ENCODE results near the gene PRAC2. TPM values are rescaled to one million over a fixed set of nuclear protein-coding genes. Genes with fewer than 3 reads are reported as not detected.
A peak's percentile ranks its signal among the peaks of the same experiment; 100 is the strongest.
"Not testable (repeated sequence)": the region's sequence is repeated elsewhere in the genome, so short reads cannot be mapped to it uniquely, and the experiment has no call there.

Gene PRAC2
- not detected for polyA plus RNA-seq (ENCODE audit: insufficient read length in 10 of 10)
- long read RNA-seq, donor 1, result 0 reads
- long read RNA-seq, donor 2, result 0 reads
- long read RNA-seq, donor 3, result 0 reads
- long read RNA-seq, donor 4, result 0 reads
- long read RNA-seq, donor 5, result 0 reads
- long read RNA-seq, donor 6, result 0 reads
- long read RNA-seq, donor 7, result 0 reads
- long read RNA-seq, donor 8, result 0 reads
- long read RNA-seq, donor 9, result 0 reads

GRCh38 chr17:48722915-48723422, at the start of gene PRAC2:
Gene PRAC2 (plus strand): TSS chr17:48723185. CDS start chr17:48724411, 1,226 bp downstream.
- DNase-seq, result no peak

DNA sequence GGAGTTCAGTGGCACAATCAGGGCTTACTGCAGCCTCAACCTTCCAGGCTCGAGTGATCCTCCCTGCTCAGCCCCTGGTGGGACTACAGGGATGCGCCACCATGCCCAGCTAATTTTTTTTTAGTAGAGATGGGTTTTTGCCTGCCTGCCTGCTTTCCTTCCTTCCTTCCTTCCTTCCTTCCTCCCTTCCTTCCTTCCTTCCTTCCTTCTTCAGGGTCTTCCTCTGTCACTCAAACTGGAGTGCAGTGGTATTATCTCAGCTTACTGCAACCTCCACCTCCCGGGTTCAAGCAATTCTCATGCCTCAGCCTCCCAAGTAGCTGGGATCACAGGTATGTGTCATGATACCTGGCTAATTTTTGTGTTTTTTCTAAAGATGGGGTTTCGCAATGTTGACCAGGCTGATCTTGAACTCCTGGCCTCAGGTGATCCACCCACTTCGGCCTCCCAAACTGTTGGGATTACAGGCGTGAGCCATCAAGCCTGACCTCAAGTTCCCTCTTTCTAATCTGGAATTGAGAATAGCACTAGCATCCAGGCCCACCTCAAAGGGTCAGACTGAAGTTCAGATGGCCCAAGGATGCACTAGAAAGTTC, 45.9 kb upstream of the PRAC2 start:
- no peak for DNase-seq

DNA sequence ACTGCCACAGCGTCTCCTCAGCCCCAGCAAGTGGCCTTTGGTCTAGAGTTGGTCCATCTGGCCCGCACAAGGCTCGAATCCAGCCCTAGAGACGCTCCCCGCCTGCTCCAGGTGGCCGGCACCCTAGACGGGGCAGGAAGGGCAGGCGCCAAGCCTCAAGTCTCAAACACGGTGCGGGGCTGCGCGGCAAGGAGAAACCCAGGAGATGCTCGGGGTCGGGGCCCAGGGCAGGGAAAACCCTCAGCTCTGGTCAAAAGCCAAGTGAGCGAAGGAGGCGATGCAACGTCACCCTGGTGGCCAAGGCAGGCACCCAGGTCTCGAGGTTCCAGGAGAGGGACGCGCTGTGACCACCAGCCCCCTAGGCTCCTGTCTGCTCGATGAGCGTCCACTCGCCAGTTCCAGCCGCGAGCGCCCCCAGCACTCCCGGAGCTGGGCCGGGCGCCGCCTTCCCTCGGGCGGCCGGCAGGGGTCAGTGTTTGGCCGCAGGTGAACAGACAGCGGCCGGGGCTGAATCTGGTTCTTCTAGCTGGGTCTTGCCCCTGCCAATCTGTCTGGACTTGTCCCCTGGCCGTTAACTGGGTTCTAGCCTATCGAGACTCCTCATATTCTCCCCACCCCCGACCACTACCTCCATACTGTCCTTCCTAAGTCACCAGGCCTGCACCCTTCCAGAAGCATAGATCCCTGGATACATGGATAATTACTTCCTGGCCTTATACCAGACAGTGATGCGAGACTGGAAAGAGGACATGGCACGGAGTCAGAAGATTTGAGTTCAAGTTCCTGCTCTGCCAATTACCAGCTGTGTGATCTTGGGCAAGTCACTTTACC, 44.6 kb upstream of the PRAC2 start:
- DNase-seq, result peak; percentile 11 to 74 (median 52)

DNA sequence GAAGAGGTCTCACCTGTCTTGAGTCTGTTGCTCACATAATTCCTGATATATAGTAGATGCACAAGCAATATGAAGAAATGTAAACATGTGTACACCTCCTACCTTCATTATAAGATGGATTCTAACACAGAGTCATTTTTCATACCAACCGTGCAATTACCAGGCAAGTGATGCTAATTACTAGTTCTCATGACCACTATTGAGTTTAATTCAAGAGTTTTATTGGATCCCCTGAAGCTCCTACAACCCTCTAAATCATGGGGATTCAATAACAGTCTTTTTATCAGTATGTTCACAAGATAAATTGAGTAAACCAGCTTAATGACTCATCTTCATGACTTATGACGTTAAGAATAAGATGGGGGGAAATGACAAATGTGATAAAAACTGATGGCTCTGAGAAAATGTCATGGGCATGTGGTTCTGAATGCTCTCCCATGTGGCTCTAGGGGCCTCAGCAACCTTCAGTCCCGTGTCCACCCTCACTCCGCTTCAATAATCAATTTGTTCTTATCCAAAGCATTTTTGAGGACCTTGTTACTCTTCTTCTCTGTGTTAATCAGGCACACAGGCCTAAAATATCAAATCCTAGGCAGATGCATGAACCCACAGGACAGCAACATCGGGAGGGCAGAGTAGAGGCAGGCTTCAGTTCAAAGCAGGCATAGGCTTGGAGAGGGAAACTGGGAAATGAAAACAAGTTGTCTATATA, 43.4 kb upstream of the PRAC2 start:
- no peak for DNase-seq

- DNase-seq, result no peak
Measured at GRCh38 chr17:48681609-48682008, 41.4 kb upstream of the PRAC2 start.

- no peak for DNase-seq
Measured at GRCh38 chr17:48690655-48691054, 32.3 kb upstream of the PRAC2 start.

DNA sequence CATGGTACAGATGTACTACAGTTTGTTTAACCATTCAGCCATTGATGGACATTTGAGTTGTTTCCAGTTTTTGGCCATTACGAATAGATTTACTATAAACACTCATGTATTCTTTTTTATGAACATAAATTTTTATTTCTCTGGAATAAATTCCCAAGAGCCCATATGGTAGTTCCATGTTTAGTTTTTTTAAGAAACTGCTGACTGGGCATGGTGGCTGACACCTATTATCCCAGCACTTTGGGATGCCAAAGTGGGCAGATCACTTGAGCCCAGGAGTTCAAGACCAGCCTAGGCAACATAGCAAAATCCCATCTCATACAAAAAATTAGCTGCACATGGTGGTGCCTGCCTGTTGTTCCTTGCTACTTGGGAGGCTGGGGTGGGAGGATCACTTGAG, 30.9 kb upstream of the PRAC2 start:
- no peak for DNase-seq

DNA sequence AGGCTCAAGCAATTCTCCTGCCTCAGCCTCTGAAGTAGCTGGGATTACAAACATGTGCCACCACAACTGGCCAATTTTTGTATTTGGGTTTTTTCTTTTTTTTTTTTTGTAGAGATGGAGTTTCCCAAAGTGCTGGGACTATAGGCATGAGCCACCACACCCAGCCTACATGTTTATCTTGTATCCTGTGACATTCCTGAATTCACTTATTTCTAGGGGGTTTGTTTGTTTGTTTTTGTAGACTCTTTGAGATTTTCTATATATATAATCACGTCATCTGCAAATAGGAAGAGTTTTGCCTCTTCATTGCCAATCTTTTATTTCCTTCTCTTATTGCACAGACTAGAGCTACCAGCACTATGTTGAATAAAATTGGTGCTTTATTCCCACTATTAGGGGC, 29.8 kb upstream of the PRAC2 start:
- DNase-seq, result no peak

DNA sequence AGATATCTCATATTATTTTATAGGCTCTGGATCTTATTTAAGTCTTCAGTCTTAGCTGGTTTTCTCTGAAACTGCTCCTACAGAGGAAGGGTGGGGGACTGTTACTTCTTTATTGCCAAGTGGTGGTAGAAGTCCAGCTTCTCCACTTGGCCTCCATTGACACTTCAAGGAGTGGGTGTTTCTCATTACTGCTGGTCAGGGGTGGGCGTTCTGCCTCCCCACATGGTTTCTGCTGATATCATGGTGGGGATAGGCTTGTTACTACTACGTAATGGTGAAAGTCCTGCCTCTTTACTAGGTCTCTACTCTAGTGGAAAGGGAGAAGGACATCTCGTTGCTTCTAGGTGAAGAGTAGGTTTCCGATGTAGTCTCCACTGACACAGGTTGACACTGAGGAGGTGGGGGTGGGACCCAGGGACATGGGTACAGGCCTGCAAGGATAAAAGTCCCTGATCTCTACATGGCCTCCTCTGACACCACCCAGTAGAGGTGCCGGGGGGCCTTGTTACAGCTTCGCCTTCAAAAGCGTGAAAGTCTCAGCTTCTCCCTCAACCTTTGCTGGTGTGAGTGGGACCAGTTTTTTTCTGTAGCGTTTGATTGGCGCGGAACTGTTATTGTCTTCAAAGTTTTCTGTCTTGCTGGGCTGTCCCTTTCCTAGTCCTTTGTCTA, 21.0 kb upstream of the PRAC2 start:
- no peak for DNase-seq

GRCh38 chr17:48704361-48705248, 18.4 kb upstream of the PRAC2 start:
- DNase-seq, result peak in 1 of 3 donors; percentile 53

GRCh38 chr17:48711128-48711527, 11.9 kb upstream of the PRAC2 start:
- DNase-seq, result no peak

- DNase-seq, result no peak
Measured at GRCh38 chr17:48715496-48716399, 7.2 kb upstream of the PRAC2 start.

DNA sequence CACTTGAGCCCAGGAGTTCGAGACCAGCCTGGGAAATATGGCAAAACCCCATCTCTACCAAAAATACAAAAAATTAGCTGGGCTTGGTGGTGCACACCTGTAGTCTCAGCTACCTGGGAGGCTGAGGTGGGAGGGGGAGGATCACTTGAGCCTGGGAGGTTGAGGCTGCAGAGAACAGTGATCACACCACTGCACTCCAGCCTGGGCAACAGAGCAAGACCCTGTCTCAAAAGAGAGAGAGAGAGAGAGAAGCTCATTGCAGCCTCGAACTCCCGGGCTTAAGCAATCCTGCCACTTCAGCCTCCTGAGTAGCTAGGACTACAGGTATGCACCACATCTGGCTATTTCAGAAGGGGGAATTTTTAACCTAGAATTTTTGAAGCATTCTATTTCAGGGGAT, 6.4 kb upstream of the PRAC2 start:
- not testable (repeated sequence) for DNase-seq

DNA sequence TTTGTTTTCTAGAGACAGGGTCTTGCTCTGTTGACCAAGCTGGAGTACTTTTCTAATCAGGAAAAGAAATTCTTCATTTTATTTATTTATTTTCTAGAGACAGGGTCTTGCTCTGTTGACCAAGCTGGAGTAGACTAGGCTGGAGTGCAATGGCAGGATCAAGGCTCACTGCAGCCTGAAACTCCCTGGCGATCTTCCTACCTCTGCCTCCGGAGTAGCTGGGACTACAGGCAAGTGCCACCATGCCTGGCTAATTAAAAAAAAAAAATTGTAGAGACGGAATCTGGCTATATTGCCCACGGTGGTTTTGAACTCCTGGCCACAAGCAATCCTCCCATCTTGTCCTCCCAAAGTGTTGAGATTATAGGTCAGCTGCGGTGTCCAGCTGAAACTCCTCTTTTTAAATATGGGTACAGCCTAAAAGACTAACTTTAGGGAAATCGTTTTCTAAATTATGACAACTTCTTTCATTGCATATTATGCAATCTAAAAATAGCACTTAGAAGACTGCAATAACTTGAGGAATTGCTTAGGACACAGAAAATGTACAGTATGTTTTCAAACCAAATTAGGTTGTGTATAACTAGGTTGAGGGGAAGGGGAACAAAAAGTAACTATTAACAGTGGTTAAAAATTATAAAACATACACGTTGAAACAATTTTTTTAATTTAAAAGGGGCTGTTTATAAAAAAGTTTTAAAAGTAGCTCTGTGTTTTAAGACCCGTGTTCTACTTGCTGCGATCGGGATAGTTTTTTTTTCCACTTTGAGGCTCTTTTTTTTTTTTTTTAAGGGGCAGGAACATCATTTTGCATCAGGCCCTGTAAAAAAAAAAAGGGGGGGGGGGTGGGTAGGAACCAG, 5.4 kb upstream of the PRAC2 start:
- peak in 1 of 3 donors; percentile 50 for DNase-seq

DNA sequence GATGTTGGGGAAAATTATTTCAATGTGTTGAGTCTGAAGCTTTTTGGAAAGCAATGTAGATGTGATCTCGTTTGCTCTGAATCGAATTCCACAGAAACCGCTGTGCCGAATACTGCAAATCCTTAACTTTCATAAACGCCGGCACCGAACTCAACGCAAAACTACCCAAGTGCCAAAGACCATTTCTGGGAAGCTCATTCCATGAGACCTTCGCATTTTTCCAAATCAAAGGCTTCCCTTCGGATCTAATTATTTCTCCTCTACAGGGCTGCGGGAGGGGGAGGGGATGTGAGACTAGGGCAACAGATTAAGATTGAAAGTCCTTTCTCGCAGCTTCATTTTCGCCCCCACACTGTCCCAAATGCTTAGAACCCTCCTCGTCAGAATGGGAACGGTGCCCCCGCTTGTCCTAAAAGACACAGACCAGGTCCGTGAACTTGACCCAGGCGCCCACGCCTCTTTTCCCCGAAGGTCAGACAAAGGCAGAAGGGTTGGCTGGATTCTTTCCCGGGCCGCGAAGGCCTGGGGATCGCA, 4.7 kb upstream of the PRAC2 start:
- DNase-seq, result peak in 2 of 3 donors; percentile 17 to 82

DNA sequence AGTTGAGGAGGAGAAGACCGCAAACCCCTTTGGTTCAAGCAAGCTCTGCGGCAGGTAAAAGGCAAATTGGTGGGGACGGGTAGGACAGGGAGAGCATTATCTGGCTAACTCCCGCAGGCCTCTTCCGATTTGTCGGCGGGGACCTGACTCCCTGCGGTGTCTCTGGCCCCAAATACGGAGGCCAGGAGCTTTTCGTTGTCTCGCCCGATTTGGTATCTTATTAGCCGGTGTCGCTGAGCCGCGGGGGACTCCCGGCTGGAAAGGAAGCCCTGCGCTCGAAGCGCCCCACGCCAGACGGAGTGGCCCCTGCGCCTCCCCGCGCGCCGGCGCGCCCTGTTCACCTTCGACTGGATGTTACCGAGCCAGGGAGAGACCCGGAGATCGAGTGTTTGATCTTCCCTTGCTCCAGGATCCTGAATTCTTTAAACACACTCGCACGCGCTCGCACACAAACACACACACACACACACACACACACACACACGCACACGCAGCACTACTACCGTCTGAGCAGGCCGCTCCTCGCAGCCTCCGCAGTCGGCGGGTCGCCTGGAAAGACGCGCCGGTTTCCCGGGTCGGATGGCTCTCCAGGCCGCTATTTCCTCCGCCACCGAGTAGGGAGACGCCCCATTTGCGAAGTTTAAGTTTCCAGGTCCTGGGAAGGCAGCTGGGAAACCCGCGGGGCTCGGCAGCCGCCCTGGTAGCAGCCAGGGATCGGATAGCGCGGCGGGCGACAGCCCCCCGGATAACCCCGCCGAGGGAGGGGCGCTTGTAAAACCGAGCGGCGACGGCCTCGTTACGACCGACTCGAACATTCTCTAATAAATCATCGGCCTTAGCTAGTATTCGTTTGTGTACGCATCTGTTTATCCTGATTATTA, 4.0 kb upstream of the PRAC2 start:
- peak in 1 of 3 donors; percentile 74 for DNase-seq
